ENCODE data around the gene DNAJC5.

- TF ChIP-seq POLR2AphosphoS5 (IDR thresholded peaks at IDR 0.05), result no peak
- no peak for TF ChIP-seq CTCF (IDR thresholded peaks at IDR 0.05)
Observed at GRCh38 chr20:63884506-63885263, 10.2 kb upstream of the DNAJC5 start.
